ENCODE measurements around the gene CLPTM1. TPM values are rescaled to one million over a fixed set of nuclear protein-coding genes. Genes with fewer than 3 reads are reported as not detected.

Gene CLPTM1
- total RNA-seq, 2 donors from 2014 or later, result 82.7 to 94.4 TPM

DNA sequence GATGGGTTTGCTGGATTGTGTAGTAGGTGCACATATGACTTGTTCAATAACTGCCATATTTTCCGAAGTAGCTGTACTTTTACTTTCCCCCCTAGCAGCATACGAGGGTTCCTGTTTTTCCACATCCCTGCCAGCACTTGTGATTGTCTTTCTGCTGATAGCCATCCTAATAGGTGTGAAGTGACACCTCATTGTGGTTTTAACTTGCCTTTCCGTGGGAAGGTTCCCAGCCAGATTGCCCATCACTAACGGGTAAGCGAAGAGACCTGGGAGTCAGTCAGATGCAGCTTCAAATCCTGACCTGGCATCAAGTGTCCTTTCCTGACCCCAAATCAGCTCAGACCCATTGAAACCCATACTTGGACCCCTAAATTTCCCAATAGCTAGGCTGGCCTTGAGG, 4.5 kb downstream of the CLPTM1 start:
- H3K4me1 Mint-ChIP-seq, result peaks cover 23% of the 10 kb centered on the region
- DNase-seq, result peak; percentile 64
- Histone ChIP-seq H3K9me3 (ENCODE audit: control insufficient read depth, low read length) (no peaks in the 10 kb centered on the region), H3K36me3 (ENCODE audit: control insufficient read depth, insufficient read depth, low read length) (peaks cover 29% of the 10 kb centered on the region), H3K27me3 (ENCODE audit: control insufficient read depth, insufficient read depth, low read length, poor library complexity, severe bottlenecking) (no peaks in the 10 kb centered on the region), H3K27ac (ENCODE audit: low read depth, low read length) (no peak overlapping the region), H3K4me1 (ENCODE audit: control insufficient read depth, insufficient read depth, low read length) (peaks cover 7% of the 10 kb centered on the region), H3K4me3 (ENCODE audit: low read length) (no peak overlapping the region), H3K9ac (ENCODE audit: extremely low read depth, low read length, poor library complexity, severe bottlenecking) (no peak overlapping the region)
- no peaks in the 10 kb centered on the region for H3K27me3 Mint-ChIP-seq (ENCODE audit: insufficient read depth)
- peak overlapping the region; percentile 23 for H3K27ac Mint-ChIP-seq
- WGBS, 2 experiments (ENCODE audit: insufficient coverage in 1 of 2, insufficient read length in 1 of 2), result 64 to 82% methylated on average over 5 of the region's 5 CpGs
- H3K9me3 Mint-ChIP-seq, result no peaks in the 10 kb centered on the region
- H3K4me3 Mint-ChIP-seq, result no peak overlapping the region
- TF ChIP-seq, protein P1, sequence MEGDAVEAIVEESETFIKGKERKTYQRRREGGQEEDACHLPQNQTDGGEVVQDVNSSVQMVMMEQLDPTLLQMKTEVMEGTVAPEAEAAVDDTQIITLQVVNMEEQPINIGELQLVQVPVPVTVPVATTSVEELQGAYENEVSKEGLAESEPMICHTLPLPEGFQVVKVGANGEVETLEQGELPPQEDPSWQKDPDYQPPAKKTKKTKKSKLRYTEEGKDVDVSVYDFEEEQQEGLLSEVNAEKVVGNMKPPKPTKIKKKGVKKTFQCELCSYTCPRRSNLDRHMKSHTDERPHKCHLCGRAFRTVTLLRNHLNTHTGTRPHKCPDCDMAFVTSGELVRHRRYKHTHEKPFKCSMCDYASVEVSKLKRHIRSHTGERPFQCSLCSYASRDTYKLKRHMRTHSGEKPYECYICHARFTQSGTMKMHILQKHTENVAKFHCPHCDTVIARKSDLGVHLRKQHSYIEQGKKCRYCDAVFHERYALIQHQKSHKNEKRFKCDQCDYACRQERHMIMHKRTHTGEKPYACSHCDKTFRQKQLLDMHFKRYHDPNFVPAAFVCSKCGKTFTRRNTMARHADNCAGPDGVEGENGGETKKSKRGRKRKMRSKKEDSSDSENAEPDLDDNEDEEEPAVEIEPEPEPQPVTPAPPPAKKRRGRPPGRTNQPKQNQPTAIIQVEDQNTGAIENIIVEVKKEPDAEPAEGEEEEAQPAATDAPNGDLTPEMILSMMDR (conservative IDR thresholded peaks at IDR 0.05), result no peak
- peaks cover 25% of the 10 kb centered on the region for H3K36me3 Mint-ChIP-seq (ENCODE audit: low read depth)

- WGBS, 2 experiments (ENCODE audit: insufficient coverage in 1 of 2, insufficient read length in 1 of 2), result 88 to 90% methylated on average over 5 to 8 of the region's 8 CpGs
- no peaks in the 10 kb centered on the region for H3K27me3 ChIP-seq (ENCODE audit: control insufficient read depth, insufficient read depth, low read length, poor library complexity, severe bottlenecking)
- H3K9ac ChIP-seq (ENCODE audit: extremely low read depth, low read length, poor library complexity, severe bottlenecking), result no peak overlapping the region
- Mint-ChIP-seq H3K9me3 (no peaks in the 10 kb centered on the region), H3K4me3 (no peak overlapping the region), H3K4me1 (peaks cover 18% of the 10 kb centered on the region), H3K36me3 (ENCODE audit: low read depth) (peaks cover 32% of the 10 kb centered on the region), H3K27ac (peak overlapping the region; percentile 23), H3K27me3 (ENCODE audit: insufficient read depth) (no peaks in the 10 kb centered on the region)
- DNase-seq, result no peak
- no peak overlapping the region for H3K4me3 ChIP-seq (ENCODE audit: low read length)
- H3K27ac ChIP-seq (ENCODE audit: low read depth, low read length), result no peak overlapping the region
- TF ChIP-seq, protein P1 (conservative IDR thresholded peaks at IDR 0.05), result no peak
- peaks cover 6% of the 10 kb centered on the region for H3K4me1 ChIP-seq (ENCODE audit: control insufficient read depth, insufficient read depth, low read length)
- peaks cover 34% of the 10 kb centered on the region for H3K36me3 ChIP-seq (ENCODE audit: control insufficient read depth, insufficient read depth, low read length)
- no peaks in the 10 kb centered on the region for H3K9me3 ChIP-seq (ENCODE audit: control insufficient read depth, low read length)
These were observed 5.9 kb downstream of the CLPTM1 start for GRCh38 chr19:44960906-44961728.

DNA sequence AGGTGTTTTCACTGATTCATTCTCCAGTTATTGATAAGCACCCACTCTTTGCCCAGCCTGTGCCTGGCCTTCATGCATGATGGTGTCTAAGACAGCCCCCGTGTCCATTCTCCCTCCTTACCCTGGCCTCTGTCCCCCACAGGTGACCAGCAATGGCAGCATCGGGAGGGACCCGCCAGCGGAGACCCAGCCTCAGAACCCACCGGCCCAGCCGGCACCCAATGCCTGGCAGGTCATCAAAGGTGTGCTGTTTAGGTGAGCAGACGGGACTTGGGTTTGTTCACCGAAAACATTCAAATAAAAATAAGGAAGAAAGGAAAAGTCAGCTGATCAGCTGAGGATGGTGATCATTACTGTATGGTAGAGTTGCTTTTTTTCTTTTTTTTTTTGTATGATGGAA, 6.6 kb downstream of the CLPTM1 start:
- no peak for DNase-seq
- Mint-ChIP-seq H3K4me1 (peaks cover 11% of the 10 kb centered on the region), H3K4me3 (no peak overlapping the region), H3K27ac (no peak overlapping the region), H3K36me3 (ENCODE audit: low read depth) (peaks cover 39% of the 10 kb centered on the region), H3K9me3 (no peaks in the 10 kb centered on the region), H3K27me3 (ENCODE audit: insufficient read depth) (no peaks in the 10 kb centered on the region)
- H3K4me1 ChIP-seq (ENCODE audit: control insufficient read depth, insufficient read depth, low read length), result peaks cover 3% of the 10 kb centered on the region
- H3K36me3 ChIP-seq (ENCODE audit: control insufficient read depth, insufficient read depth, low read length), result peaks cover 34% of the 10 kb centered on the region
- 92 to 97% methylated on average over 5 to 8 of the region's 8 CpGs for WGBS, 2 experiments (ENCODE audit: insufficient coverage in 1 of 2, insufficient read length in 1 of 2)
- no peaks in the 10 kb centered on the region for H3K9me3 ChIP-seq (ENCODE audit: control insufficient read depth, low read length)
- TF ChIP-seq, protein P1 (conservative IDR thresholded peaks at IDR 0.05), result no peak
- H3K9ac ChIP-seq (ENCODE audit: extremely low read depth, low read length, poor library complexity, severe bottlenecking), result no peak overlapping the region
- H3K27ac ChIP-seq (ENCODE audit: low read depth, low read length), result no peak overlapping the region
- no peak overlapping the region for H3K4me3 ChIP-seq (ENCODE audit: low read length)
- no peaks in the 10 kb centered on the region for H3K27me3 ChIP-seq (ENCODE audit: control insufficient read depth, insufficient read depth, low read length, poor library complexity, severe bottlenecking)

Measured in endodermal cell (in vitro differentiated cells).